ENCODE measurements around the gene SPP1.

DNA sequence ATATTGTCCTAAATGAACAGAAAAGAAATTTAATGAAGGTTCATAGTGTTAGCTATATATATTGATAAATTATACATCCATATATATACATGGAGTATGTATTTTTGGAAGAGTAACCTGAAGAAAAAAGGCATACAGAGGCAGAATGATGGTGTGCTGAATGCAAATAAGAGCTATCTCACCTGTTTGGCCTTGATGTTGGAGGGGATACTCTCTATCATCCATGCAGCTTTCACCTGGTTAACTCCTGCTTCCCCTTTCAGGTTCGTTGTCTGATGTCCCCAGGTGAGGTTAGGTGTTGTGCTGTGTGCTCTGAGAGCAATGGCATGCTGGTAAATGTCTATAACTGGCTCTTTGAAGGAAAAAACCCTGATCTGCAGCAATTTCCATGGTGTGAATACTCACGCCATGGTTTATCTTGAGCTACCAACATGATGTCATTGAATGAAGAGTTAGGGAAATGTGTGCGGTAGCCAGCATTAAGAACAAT, 31.8 kb upstream of the SPP1 start:
- TF ChIP-seq NONO (IDR thresholded peaks at IDR 0.05; ENCODE audit: low read depth in 2 of 2, low read length in 1 of 2) (no peak), POLR2A (conservative IDR thresholded peaks at IDR 0.05) (no peak), KLF10 (CRISPR knock-in tag; IDR thresholded peaks at IDR 0.05) (no peak), MTA2 (IDR thresholded peaks at IDR 0.05; ENCODE audit: low read depth) (no peak)

Measured in K562 (cell line).